A673 (cell line): ENCODE data around the gene GLIPR1. TPM values are rescaled to one million over a fixed set of nuclear protein-coding genes. Genes with fewer than 3 reads are reported as not detected.
"Not testable (repeated sequence)": the region's sequence is repeated elsewhere in the genome, so short reads cannot be mapped to it uniquely, and the experiment has no call there.

ENCODE experiments used
- BruUV-seq: library from RNA; stranded (reverse); fragments of 400-500 nt; replicated peaks from 2 replicates; lab custom pipeline; 2021; lab: Mats Ljungman, UMichigan
- CTCF ChIA-PET: fragments of 300-600 bp; sonication (Branson Sonifier 250); formaldehyde crosslinking; loops from one replicate; lab custom pipeline; 2022; ENCODE audit warnings: antibody characterized with exemption; lab: Charles Lee
- POLR2A ChIA-PET: fragments of 300-600 bp; sonication (Branson Sonifier 250); formaldehyde crosslinking; loops from one replicate; lab custom pipeline; 2022; ENCODE audit warnings: antibody characterized with exemption; ENCODE audit not compliant: low non-redundant PET; lab: Charles Lee
- DNase-seq: peaks from one replicate; pipeline ENCODE4 v3.0.0-alpha.2; 2015; ENCODE audit warnings: low spot score
- H3K27ac ChIP-seq: fragments of 200-600 bp; sonication (generic); 2 replicates; pipeline ENCODE4 v1.5.1; 2016; ENCODE audit warnings: mixed run types, low read depth, mild to moderate bottlenecking, mixed read lengths, antibody characterized with exemption, low read length; ENCODE audit not compliant: poor library complexity, severe bottlenecking
- H3K27me3 ChIP-seq: fragments of 200-600 bp; sonication (generic); replicated peaks from 2 replicates; pipeline ENCODE4 v1.6.1; 2017; ENCODE audit warnings: mixed run types, low read depth, mild to moderate bottlenecking, mixed read lengths, antibody characterized with exemption, low read length; ENCODE audit not compliant: insufficient read depth, poor library complexity
- H3K36me3 ChIP-seq: fragments of 200-600 bp; sonication (generic); 2 replicates; pipeline ENCODE4 v1.6.1; 2016; ENCODE audit warnings: mixed run types, mild to moderate bottlenecking, mixed read lengths, antibody characterized with exemption, low read length; ENCODE audit not compliant: insufficient read depth, poor library complexity, severe bottlenecking
- H3K4me1 ChIP-seq: fragments of 200-600 bp; sonication (generic); 2 replicates; pipeline ENCODE4 v1.6.1; 2017; ENCODE audit warnings: mixed run types, mild to moderate bottlenecking, mixed read lengths, antibody characterized with exemption, low read length; ENCODE audit not compliant: insufficient read depth, poor library complexity, severe bottlenecking
- H3K4me3 ChIP-seq: fragments of 200-600 bp; sonication (generic); 2 replicates; pipeline ENCODE4 v1.5.1; 2016; ENCODE audit warnings: low read depth, mixed run types, mild to moderate bottlenecking, mixed read lengths, low read length; ENCODE audit not compliant: poor library complexity, severe bottlenecking
- H3K9me3 ChIP-seq: fragments of 200-600 bp; sonication (generic); 2 replicates; pipeline ENCODE4 v1.6.1; 2016; ENCODE audit warnings: mixed run types, low read depth, mild to moderate bottlenecking, mixed read lengths, antibody characterized with exemption, low read length; ENCODE audit not compliant: poor library complexity, severe bottlenecking
- CTCF ChIP-seq: fragments of 300-800, 200-600 bp; sonication (generic); conservative IDR thresholded peaks from 2 replicates; pipeline ENCODE4 v1.5.1; 2017; ENCODE audit warnings: low read depth, mild to moderate bottlenecking, antibody characterized with exemption, low read length, moderate library complexity, mixed read lengths
- EZH2 ChIP-seq: fragments of 200-600 bp; sonication (generic); IDR thresholded peaks from 2 replicates; pipeline ENCODE4 v1.6.1; 2017; ENCODE audit warnings: borderline replicate concordance, low read depth, mild to moderate bottlenecking, mixed read lengths, antibody characterized with exemption, low read length; ENCODE audit not compliant: poor library complexity, severe bottlenecking
- intact Hi-C: fragments of 100-400 bp; cut with micrococcal nuclease; formaldehyde crosslinking; loops from one replicate; pipeline ENCODE4 v1.10.0; 2022; ENCODE audit not compliant: unreplicated experiment
- total RNA-seq: library from RNA; stranded (reverse); gene quantifications from 2 replicates; pipeline ENCODE4 v1.2.3, GENCODE V29; 2021

The GLIPR1 gene
- total RNA-seq, 1 experiment from 2014 or later, result 19.7 TPM

GRCh38 chr12:75447691-75448393, 32.7 kb upstream of the GLIPR1 start:
- Histone ChIP-seq H3K9me3 (no peaks in the 10 kb centered on the region), H3K4me3 (no peak overlapping the region), H3K4me1 (no peaks in the 10 kb centered on the region), H3K27ac (no peak overlapping the region), H3K27me3 (no peaks in the 10 kb centered on the region), H3K36me3 (no peaks in the 10 kb centered on the region)
- ChIA-PET CTCF (no interaction called here), POLR2A (no interaction called here)
- intact Hi-C loops, result no loop called here
- DNase-seq, result no peak
- TF ChIP-seq EZH2, result no peak
- BruUV-seq, result no TSS peak

GRCh38 chr12:75452675-75453330, 27.8 kb upstream of the GLIPR1 start:
- Histone ChIP-seq H3K4me3 (no peak overlapping the region), H3K27ac (no peak overlapping the region), H3K4me1 (no peaks in the 10 kb centered on the region), H3K9me3 (no peaks in the 10 kb centered on the region), H3K36me3 (no peaks in the 10 kb centered on the region), H3K27me3 (no peaks in the 10 kb centered on the region)
- POLR2A ChIA-PET, result no interaction called here
- CTCF ChIA-PET, result no interaction called here
- intact Hi-C loops, result no loop called here
- no TSS peak for BruUV-seq
- TF ChIP-seq CTCF, result no peak
- TF ChIP-seq EZH2, result no peak
- DNase-seq, result no peak

GRCh38 chr12:75455839-75456238, 24.7 kb upstream of the GLIPR1 start:
- Histone ChIP-seq H3K27me3 (no peaks in the 10 kb centered on the region), H3K9me3 (no peaks in the 10 kb centered on the region), H3K27ac (no peak overlapping the region), H3K4me3 (no peak overlapping the region), H3K4me1 (no peaks in the 10 kb centered on the region), H3K36me3 (no peaks in the 10 kb centered on the region)
- no TSS peak for BruUV-seq
- no peak for TF ChIP-seq CTCF
- TF ChIP-seq EZH2, result no peak
- peak; percentile 31 for DNase-seq
- POLR2A ChIA-PET, result interaction anchor here (0.7 kb wide), 2 partner anchors 9 to 19 kb away, joined by 3 to 4 read pairs; no protein-coding TSS in a partner anchor
- intact Hi-C loops, result no loop called here
- CTCF ChIA-PET, result no interaction called here

GRCh38 chr12:75457191-75457590, 23.4 kb upstream of the GLIPR1 start:
- H3K4me3 ChIP-seq, result no peak overlapping the region
- POLR2A ChIA-PET, result no interaction called here
- BruUV-seq, result no TSS peak
- CTCF ChIA-PET, result no interaction called here
- TF ChIP-seq EZH2, result no peak
- TF ChIP-seq CTCF, result no peak
- H3K36me3 ChIP-seq, result no peaks in the 10 kb centered on the region
- H3K27me3 ChIP-seq, result no peaks in the 10 kb centered on the region
- no peak overlapping the region for H3K27ac ChIP-seq
- no peaks in the 10 kb centered on the region for H3K9me3 ChIP-seq
- H3K4me1 ChIP-seq, result no peaks in the 10 kb centered on the region
- intact Hi-C loops, result no loop called here
- DNase-seq, result no peak

GRCh38 chr12:75457866-75458265, 22.7 kb upstream of the GLIPR1 start:
- DNase-seq, CTCF ChIA-PET, H3K36me3 ChIP-seq, BruUV-seq, H3K27me3 ChIP-seq, POLR2A ChIA-PET, H3K4me3 ChIP-seq, H3K9me3 ChIP-seq, H3K27ac ChIP-seq, H3K4me1 ChIP-seq, intact Hi-C loops: not testable (repeated sequence)
